Measurements from ENCODE around the gene TRABD.
A peak's percentile ranks its signal among the peaks of the same experiment; 100 is the strongest.

Gene TRABD

DNA sequence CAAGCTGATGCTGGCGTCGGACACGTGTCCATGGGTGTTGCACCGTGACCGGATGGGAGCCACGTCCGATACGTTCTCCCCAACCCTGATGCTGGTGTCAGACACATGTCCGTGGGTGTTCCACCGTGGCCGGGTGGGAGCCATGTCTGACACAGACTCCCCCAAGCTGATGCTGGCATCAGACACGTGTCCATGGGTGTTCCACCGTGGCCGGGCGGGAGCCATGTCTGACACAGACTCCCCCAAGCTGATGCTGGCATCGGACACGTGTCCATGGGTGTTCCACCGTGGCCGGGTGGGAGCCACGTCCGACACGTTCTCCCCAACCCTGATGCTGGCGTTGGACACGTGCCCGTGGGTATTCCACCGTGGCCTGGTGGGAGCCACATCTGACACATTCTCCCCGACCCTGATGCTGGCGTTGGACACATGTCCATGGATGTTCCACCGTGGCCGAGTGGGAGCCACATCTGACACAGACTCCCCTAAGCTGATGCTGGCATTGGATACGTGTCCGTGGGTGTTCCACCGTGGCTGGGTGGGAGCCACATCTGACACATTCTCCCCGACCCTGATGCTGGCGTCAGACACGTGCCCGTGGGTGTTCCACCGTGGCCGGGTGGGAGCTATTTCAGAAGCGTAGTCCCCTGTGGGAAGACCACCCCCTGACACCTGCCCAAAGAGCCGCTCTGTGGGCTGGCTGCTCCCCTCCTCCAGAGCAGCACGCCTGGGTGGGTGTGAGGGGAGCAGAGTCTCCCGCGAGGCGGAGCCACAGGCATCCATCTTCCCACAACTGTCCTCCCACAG lies 35.1 kb downstream of the TRABD start:
- DNase-seq, result no peak

- no peak for DNase-seq
Measured at GRCh38 chr22:50221410-50222300, 35.9 kb downstream of the TRABD start.

DNA sequence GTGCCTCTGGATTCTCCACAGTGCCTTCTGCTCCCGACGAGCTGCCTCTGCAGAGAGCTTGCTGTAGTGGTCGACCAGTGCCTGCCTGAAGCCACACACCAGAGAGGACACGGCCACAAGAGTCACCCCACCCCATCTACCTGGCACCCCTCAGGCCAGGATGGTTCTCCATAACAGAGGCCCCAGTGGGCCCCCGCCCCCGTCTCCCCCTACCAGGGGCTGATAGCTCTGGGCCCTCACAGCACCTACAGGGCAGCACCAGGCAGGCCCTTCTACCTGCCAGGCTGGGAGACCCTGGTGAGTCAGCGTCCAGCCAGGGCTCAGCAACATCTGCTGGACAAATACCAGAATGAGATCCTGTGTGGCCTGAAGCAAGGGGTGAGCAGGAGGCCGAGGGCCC lies 36.8 kb downstream of the TRABD start:
- DNase-seq, result no peak

- no peak for DNase-seq
Measured at GRCh38 chr22:50224071-50224470, 38.4 kb downstream of the TRABD start.

GRCh38 chr22:50225200-50225969 lies 39.7 kb downstream of the TRABD start:
- no peak for DNase-seq

DNA sequence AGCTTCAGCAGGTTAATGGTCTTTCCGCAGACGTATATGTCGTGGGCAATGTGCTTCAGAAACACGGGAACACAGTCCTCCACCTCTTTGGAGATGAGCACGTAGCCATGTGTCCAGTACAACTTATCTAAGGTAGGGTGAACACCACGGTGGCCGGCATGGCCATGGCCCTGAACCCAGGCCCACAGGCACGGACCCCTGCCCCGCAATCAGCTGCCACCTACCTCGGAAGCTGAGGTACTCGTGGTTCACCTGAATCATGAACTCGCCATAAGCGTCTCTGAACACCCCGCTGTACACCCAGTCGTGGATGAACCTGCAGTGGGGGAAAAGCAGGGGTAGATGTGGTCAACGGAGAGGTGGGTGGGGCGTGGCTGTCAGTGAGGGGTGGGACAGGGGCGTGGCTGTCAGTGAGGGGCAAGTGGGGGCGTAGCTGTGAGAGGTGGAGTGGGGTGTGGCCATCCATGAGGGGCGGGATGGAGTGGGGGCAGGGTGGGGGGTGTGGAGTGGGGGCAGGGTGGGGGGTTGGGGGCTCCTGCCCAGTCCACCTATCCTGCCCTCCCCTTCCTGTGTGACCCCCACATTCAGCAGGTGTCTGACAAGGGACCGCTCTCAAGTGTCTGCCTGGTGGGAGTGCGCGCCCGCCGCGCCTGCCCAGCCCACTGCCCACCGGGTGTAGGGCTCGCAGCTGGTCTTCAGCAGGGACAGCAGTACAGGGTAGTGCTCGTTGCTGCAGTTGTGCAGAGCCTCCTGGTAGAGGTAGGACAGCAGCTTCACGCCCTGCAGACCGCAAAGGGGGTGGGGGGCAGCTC lies 40.6 kb downstream of the TRABD start:
- no peak for DNase-seq

DNA sequence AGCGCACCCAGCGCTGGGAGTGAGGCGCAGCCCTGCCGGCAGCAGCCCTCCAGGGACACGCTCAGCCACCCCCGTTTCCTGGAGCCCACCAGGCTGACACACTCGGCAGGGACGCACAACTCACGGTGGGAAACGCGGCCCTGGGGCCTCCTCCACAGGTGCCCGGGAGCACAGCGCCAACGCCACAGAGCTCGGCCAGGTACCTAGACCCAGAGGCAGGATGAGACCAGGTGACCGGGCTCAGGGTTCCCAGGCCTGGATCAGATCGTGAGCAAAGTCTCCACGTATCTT lies 41.1 kb downstream of the TRABD start:
- DNase-seq, result no peak

- no peak for DNase-seq
Measured at GRCh38 chr22:50227579-50228215, 42.0 kb downstream of the TRABD start.

DNA sequence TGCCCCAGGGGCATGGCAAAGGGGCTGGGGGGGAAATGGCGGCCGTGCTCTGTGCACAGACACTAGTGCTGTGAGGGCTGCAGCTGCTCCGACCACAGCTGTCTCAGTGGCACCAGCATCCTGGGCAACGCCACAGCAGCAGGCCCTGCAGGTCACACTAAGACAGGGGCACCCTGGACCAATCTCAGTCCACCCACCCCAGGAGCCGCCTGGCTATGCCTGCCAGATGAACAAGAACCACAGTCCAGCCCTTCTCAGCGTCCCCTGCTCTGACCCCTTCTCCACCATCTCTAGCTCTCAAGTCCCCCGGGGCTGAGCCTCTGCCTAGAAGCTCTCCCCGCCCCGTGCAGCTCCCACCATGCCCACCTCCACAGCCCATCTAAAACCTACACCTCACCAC lies 42.7 kb downstream of the TRABD start:
- no peak for DNase-seq

DNA sequence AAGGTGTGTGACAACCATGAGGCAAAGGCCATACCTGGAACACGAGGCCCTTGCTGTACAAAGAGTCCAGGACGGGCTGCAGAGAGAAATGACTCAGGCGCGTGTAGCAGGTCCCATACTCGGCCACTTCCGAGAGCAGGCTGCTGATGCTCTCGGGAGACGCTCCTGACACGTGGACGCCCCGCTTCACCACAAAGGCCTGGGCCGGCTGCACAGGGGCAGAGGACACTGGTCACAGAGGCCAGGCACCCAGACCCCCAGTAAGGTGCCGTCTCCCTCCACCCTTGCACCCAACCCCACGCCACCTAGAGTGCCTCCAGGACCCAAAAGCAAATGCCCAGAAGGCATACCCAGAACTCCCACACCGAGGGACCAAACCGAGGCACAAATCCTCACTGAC lies 43.7 kb downstream of the TRABD start:
- DNase-seq, result no peak

- no peak for DNase-seq
Measured at GRCh38 chr22:50232481-50233151, 46.9 kb downstream of the TRABD start.

DNA sequence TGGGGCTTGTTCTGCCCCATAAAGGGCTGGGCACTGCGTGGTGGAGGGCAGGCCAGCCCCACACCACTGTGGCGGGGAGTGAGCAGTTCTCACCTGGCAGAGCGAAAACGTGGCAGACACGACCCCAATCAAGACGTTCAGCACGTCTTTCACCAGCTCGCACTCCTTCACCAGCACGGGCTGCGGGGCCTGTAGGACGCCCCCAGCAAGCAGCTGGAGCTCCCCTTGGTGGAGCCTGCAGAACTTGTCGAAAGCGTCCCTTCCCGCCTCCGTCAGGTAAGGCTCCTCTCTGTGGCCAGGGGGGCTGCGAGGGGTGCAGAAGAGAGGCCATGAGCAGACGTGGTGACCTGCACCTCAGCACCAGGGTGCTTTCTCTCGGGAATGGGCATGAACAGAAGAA lies 47.5 kb downstream of the TRABD start:
- no peak for DNase-seq

- DNase-seq, result no peak
Measured at GRCh38 chr22:50236731-50237409, 51.2 kb downstream of the TRABD start.

- DNase-seq, result no peak
Measured at GRCh38 chr22:50238755-50239154, 53.0 kb downstream of the TRABD start.

- DNase-seq, result no peak
Measured at GRCh38 chr22:50242406-50242949, 56.8 kb downstream of the TRABD start.

DNA sequence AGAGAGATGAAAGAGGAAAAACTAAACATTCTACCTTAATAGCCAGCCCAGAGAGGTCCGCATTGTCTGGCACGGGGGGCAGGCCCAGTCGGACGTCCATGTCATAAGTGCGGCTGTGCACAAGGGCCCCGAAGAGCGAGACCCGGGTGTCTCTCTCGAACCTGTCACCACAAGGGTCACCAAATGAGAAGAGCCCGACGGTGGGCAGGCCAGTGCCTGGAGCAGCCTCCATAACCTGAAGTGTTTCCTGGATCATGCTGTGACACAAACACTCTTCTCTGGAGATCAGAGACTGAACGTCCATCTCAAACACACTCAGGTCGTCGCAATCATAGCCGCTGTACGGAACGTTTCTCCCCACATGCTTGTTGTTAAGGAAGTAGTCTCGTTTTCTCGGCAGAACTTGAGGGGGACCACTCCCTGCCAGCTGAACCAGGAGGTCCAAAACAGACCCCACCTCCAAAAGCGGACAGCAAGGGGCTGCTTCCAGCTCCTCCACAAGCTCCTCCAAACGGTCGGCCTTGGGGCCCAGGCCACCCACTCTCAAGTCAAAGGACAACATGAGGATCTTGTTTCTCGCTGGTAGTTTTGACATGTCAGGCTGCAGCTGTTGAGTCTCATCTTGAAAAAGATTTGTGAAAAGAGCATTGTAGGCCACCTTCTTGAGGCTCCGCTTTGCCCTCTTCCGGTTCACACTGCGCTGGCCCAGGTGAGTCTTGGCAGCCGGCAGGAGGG lies 58.1 kb downstream of the TRABD start:
- no peak for DNase-seq

DNA sequence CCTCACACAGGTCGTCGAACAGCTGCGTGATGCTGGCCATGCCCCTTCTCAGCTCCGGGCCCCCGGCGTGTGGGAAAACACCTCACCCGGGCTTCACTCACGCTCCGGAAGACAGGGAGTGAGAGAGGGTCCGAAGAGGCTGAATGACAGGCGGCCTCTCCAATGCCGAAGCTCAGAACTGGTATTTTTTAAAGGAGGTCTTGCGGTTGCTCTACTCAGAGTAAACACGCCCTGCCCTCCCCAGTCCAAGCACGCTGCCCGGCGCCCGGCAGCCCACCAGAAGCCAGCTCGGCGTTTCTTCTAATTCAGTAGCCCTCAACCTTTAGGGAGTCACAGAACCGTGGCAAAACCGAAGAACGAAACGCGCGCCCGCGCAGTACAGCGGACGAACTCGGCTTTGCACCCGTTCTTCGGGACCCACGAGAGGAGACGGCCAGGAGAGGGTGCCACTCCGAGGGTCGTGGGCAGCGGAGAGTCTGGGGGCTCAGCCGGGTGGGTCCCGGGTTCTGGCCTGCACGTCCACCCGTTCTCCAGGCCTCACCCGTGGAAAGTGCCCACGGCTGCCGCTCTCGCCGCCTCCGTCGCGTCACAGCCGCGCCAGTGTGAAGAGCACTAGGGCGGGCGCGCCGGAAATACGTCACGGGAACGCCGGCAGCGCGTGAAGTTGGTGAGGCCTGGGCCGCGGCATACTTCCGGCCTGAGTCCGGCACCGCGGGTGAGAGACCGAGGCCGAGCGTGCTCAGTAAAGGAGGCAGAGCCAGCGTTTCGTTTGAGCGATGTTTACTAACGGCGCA lies 58.9 kb downstream of the TRABD start, which contains the start of gene TUBGCP6:
TUBGCP6 (minus strand) TSS at position 604 of the 794 bp plus-strand sequence; CDS start at position 40, 564 bp downstream.
- DNase-seq, result peak; percentile 87 to 88

- no peak for DNase-seq
Measured at GRCh38 chr22:50245214-50246072, 59.7 kb downstream of the TRABD start.
